RPMI7951 (cell line): ENCODE data around the gene NEDD1. TPM values are rescaled to one million over a fixed set of nuclear protein-coding genes. Genes with fewer than 3 reads are reported as not detected.

Experiments
- DNase-seq: peaks from one replicate; pipeline ENCODE4 v3.0.0-alpha.2; 2012; ENCODE audit warnings: low read depth
- total RNA-seq: library from RNA; depleted of rRNA; stranded (reverse); fragments of >200 nt; shearing (Covaris generic); gene quantifications from 2 replicates; pipeline ENCODE4 v1.2.3, GENCODE V29; 2014; rRNA removed

The NEDD1 gene, protein sequence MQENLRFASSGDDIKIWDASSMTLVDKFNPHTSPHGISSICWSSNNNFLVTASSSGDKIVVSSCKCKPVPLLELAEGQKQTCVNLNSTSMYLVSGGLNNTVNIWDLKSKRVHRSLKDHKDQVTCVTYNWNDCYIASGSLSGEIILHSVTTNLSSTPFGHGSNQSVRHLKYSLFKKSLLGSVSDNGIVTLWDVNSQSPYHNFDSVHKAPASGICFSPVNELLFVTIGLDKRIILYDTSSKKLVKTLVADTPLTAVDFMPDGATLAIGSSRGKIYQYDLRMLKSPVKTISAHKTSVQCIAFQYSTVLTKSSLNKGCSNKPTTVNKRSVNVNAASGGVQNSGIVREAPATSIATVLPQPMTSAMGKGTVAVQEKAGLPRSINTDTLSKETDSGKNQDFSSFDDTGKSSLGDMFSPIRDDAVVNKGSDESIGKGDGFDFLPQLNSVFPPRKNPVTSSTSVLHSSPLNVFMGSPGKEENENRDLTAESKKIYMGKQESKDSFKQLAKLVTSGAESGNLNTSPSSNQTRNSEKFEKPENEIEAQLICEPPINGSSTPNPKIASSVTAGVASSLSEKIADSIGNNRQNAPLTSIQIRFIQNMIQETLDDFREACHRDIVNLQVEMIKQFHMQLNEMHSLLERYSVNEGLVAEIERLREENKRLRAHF
- 47.1 and 50.2 TPM in 2 replicates for total RNA-seq

DNA sequence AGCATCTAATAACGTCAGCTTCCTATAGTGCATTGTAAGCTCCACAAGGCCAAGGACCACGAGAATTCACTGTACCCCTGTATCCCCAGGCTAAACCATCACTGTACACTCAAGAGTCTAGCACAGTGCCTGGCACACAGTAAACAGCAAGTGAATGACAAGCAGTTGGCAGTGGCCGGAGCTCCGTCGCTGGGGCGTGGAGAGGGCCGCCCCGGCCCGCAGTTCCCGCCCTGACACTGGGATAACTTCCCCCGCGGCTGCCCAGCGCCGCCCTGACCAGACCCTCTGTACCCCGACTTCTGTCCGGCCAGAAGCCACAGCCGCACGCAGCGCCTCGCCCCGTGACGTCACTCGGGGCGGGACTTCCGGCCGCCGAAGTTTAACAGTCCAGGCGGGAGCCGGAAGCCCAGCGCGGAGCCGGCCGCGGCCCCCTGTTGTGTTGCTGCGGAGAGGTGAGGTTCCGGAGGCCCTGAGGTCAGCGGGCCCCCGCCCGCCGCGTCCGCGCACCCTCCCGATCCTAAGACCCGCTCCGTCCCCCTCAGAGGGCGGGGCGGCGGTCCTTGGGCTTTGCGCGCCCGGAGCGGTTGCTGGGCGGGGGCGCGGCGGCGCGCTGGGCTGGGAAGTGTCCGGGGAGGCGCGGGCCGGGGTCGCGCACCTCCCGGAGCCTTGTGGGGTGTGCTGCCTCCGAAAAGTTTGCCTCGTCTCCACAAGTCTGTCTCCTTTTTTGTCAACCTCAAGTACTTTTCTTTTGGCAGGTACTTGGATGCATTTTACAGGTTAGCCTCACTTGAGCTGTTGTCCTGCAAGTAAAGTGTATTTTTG is at the start of gene NEDD1:
Gene NEDD1, plus strand, starts transcription at position 409 of the 822 bp plus-strand sequence. CDS start 2,503 bp downstream, outside the sequence.
- DNase-seq = peak; percentile 78

DNA sequence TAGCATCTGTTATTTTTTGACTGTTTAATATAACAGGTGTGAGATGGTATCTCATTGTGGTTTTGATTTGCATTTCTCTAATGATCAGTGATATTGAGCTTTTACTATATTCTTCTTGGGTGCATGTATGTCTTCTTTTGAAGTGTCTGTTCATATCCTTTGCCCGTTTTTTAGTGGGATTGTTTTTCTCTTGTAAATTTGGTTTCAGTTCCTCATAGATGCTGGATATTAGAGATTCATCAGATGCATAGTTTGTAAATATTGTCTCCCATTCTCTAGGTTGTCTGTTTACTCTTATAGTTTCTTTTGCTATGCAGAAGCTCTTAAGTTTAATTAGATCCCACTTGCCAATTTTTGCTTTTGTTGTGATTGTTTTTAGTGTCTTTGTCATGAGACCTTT is 48.9 kb upstream of the NEDD1 start:
- DNase-seq = no peak

DNA sequence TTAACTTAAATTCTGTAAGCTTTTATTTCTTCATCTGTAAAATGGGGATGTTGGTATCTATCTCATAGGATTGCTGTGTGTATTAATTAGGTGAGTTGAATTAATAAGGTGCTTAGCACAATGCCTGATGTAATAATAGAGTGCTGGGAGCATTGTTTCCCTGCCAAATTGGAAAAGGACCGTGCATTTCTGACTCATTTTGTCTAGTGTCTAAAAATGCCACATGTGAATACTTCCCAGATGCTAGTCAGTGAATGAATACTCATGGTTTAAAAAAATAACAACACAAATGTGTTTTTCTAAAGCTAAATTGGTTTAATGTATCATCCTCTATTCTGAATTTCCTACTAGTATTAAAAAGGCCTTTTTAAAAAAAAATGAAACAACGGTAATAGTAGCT is 45.4 kb upstream of the NEDD1 start:
- peak; percentile 15 for DNase-seq

DNA sequence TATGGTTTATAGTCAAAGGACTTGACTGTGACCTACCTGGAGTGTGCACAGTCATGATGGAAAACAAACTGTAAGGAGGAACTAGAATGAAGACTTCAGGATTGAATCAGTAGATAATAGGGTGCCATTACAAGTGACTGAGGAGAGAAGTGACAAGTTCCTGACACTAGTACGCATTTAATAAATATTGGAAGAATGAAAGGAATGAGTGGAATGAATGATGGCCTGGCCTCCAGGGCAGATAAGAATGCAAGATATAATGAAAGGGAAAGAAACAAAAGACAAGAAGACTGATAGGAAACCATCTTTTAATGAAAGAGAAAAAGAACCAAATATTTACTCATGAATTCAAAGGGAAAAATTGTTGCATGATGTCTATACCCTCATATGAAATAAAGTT is 44.7 kb upstream of the NEDD1 start:
- no peak for DNase-seq

DNA sequence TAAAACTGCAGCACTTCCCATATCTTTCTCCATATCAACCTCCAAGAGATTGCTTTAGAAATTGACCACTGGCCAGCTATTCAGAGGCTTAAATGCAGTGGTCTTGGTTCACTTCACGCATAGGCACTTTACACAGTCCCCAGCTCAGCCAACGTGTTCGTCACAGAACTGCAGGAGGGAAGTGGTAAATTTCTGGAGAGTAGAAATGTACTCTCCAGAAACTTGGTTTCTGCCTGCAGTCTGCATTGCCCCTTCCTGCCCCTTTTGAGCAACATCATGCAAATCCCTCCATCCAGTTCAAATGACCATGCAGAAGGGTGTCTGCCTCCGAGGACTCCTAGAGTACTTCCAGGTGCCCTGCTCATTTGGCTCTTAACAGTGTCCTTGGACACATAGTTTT is 42.7 kb upstream of the NEDD1 start:
- no peak for DNase-seq

DNA sequence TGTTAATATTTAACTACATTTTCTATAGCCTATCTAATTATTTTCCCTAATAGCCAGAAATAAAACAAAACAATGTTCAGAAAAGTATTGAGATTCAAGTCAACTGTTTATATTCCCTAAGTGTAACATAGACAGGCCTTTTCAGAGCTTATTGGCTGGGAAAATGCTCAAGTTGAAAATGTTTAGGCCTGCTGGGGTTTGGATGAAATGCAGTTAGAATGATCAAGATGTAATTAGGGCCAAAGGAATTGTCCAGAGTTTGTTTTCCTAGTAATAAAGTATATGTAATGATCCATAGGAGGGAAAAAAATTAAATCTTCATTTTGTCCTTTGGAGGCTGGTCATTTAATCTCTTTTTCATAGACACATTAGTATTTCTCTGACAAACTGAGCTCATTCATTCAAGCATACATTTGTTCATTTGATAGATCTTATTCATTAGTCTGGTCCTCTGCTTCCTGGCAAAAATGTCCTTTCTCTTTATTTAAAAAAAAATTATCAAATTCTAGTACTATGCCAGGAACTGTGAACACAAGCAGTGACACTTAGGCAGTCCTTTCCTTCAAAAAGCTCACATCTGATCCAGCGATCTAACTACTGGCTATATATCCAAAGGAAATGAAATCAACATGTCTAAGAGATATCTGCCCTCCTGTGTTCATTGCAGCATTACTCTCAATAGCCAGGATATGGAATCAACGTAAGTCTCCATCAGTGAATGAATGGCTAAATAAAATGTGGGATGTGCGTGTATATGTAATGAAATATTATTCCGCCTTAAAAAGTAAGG is 40.1 kb upstream of the NEDD1 start:
- DNase-seq = no peak

DNA sequence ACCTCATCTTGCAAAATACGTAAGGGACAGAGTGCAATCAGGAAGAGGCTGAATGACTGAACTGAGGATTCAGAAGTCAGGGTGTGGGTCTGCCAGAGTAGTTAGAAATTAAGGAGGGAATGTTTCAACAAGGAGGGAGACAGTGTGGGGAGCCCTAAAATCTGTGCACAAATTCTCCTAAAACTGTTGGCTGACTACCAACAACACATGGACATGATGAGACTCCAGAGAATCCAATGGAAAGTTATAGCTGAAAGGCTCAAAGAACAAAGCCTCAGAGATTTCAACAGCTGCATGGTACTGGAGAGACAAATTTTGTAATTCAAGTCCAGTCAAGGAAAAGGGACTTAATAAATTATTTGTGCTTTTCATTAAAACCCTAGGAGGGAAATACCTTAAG is 36.1 kb upstream of the NEDD1 start:
- DNase-seq = no peak

DNA sequence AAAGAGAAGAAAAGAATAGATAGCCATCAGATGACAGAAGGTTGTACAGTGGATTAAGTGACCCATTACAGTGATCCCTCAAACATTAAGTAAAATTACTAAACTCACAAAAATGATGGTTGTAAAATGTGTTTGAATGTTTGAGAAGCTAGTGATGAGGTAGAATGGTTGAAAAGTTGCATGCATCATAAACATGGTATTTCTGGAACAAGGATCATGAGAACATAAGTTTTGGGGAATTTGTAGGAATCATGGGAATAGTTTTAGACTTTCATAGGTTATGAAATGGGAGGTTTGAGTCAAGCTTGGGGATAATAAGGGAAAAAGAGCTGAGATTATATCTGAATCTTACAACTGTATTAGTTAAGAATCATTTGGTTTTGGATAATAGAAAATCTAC is 34.1 kb upstream of the NEDD1 start:
- DNase-seq = no peak

DNA sequence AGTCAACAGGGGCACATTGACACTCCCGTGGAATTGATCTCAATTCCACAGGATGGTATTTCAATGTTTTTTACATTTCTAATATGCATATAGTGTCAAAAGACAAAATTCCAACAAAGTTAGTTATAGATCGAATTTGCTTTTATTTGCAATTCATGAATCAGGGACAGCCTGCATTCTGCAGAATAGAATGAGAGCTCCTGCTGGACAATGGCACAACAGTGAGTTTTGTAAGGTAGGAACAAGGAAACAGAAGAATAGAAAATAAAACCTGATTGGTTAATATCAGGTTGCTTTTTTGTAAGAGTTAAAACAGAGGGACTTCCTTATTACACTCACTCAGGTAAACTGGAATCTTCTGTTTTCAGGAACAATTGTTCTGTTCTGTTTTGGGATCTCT is 32.8 kb upstream of the NEDD1 start:
- no peak for DNase-seq

DNA sequence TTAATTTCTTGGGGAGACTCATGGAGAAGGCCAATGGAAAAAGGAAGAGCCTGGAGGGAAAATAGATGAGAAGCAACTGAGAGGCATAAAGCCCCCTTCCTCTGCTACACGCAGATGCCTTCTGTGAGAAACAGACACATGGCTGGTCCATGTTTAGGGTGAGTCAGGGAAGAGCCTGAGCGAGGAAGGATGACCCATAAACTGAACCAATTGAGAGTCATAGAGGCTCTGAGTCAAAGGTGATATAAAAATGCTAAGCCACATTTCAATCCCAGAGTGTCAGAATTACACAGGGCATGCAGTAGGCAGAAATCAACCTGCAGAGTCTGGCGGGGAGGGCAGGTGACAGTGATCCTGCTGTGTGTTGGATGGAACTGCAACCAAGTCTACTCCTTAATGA is 30.1 kb upstream of the NEDD1 start:
- no peak for DNase-seq

DNA sequence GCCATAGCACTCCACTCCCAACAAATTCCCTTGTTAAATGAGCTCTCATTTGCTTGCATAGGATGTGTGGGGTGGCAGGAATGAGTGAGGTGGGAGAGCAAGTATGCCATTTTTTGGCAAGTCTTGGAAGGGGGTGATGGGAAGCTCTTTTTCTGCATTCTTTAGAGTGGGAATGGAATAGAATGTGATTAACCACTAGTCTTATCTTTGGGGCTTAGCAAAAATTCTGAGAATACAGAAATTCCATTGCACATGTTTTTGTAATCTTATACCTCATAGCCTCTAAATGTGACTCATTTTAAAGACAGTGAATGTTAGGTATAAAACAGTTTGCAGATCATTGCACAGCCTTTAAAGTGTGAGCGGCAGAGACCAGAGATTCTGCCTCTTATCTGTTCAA is 28.4 kb upstream of the NEDD1 start:
- no peak for DNase-seq

DNA sequence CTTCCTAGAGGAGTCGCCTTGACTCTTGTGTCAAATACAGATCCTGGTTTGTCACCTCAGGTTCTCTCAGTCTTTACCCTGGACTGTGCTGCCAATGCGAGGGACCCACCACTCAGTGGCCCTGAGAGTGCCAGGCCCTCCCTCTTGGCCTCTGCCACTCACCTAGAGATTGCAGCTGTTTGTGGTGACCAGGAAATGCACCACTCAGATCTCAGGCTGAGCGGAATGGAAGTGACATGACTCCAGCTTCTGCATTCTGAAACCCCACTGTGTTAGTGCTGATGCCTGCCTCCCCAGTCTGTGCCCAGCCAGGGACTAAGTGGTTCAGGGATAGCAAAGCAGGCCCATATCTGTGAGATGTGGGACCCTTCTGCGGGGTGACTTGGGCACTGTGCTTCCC is 27.8 kb upstream of the NEDD1 start:
- no peak for DNase-seq

DNA sequence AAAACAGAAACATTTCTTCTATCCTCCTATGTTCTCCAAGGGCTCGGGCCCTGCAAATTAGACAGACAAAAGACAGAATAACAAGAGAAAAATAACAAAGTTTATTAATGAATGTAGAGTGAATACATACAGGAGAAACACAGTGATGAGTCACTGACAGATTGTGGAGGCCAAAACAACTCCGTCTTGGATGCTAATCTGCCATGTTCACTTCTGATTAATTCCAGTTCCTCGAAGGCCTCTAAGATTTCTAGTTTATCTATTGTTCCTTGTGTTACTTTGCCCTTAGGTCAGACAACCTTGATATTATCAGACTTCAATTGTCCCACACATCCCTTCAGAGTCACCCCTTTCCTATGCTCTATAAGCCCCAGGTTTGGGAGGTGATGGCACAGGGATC is 26.8 kb upstream of the NEDD1 start:
- DNase-seq = no peak

DNA sequence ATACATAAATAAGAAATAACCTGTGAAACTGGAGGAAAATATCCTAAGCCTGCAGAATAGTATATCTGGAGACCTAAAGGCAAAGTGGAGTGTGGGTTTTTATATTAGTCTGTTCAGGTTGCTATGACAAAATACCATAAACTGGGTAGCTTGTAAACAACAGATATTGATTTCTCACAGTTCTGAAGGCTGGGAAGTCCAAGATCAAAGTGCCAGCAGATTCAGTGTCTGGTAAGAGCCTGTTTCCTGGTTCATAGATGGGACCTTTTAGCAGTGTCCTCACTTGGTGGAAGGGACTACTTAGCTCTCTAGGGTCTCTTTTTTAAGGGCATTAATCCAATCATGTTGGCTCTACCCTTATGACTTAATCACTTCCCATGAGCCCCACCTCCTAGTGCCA is 25.4 kb upstream of the NEDD1 start:
- DNase-seq = no peak

DNA sequence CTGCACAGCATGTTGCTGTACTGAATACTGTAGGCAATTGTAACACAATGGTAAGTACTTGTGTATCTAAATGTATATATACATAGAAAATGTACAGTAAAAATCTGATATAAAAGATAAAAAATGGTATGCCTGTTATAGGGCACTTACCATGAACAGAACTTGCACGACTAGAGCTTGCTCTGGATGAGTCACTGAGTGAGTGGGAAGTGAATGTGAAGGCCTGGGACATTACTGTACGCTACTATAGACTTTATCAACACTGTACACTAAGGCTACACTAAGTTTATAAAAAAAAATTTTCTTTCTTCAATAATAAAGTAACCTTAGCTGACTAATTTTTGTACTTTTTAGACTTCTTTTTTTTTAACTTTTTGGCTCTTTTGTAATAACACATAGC is 24.2 kb upstream of the NEDD1 start:
- DNase-seq = no peak

DNA sequence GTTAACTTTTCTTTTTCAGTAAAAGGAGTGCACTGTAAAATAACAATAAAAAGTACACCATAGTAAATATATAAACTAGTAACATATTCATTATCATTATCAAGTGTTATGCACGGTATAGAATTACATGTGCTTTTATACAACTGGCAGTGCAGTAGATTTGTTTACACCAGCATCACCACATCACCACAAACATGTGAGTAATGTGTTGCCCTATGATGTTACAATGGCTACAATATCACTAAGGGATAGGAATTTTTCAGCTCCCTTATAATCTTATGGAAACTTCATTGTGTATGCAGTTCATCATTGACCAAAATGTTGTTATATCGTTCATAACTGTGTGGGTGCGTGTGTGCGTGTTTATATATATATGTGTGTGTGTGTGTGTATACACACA is 23.5 kb upstream of the NEDD1 start:
- no peak for DNase-seq

DNA sequence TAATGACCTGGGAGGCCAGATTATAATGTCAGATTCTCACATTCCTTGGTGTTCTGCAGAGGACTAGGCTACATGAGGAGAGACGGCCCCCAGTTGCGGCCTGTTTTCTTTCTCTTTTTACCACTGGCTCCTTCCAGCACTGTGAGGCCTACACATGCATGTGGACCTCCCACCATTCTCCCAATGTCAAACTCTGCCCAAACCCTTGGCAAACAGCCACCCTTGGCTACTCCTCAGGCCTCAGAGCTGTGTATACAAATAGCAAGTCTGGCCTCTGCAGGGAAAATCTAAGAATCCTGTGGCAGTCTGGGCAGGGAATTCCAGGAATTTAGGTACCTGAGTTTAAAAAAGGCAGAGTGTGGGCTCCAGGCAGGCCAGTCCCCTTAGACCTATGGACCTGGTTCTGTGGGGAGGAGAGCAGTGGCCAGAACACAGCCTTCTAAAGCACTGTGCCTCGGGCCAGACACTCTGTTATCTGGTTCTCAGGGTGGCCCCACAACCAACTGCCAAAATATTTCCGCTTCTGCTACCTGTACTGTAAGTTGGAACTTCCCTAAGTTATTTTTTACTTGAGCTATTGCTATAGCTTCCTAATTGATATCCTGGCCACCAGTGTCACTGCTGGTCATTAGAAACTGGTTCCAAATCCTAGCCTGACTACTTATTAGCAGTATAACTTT is 19.9 kb upstream of the NEDD1 start:
- no peak for DNase-seq

DNA sequence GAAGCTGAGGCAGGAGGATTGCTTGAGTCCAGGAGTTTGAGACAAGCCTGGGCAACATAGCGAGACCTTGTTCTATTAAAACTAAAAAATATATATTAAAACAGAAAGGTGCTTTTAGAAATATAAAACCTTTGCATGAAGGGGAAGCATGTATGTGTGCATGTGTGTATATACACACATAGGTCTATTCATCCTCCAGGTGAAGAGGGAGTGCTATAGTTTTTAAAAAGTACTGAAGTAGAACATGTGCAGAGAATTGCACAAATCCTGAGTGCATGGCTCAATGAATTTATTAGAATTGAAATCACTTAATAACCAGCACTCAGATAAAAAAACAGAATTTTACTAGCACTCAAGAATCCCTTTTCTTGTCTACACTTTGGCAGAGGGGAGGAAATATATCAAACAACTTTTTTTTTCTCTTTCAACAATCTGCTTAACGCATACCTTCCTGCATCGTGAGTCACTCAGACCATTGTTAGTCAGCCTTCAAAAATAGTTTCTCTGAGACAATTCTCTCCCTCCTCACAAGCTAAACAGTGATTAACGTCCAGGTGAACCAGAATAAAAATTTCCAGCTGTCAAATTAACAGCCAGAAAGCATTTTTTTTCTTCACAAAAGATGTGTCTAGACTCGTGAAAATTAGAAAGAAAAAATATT is 17.7 kb upstream of the NEDD1 start:
- DNase-seq = peak; percentile 49

DNA sequence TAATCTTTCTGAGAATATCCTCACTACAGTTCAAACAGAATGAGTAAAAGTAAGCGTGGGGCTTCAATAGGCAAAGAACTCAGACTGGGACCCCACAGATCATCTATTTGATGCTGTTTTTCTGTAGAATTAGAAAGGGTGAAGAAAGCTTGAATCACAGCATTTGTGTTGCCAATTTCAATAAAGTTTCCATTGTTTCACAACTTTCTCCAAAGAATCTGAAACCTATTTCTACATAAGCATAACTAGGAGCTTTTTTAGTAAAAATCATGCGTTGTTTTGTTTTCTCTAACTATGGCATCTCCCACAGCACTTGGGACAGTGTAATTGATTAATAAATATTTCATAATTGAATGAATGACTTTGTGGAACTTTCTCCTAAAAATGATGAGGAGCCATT is 16.7 kb upstream of the NEDD1 start:
- DNase-seq = no peak

DNA sequence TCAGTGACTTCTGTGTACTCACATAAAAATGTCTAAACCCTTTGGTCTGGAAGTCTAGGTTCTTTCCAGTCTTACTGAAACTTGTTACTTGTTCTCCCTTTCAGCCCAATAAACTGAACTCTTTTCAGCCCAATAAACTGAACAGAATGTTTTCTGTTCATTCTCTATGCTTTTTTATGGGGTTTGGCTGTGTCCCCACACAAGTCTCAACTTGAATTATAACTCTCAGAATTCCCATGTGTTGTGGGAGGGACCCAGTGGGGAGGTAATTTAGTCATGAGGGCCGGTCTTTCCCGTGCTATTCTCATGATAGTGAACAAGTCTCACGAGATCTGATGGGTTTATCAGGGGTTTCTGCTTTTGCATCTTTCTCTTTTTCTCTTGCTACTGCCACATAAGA is 15.0 kb upstream of the NEDD1 start:
- DNase-seq = no peak

DNA sequence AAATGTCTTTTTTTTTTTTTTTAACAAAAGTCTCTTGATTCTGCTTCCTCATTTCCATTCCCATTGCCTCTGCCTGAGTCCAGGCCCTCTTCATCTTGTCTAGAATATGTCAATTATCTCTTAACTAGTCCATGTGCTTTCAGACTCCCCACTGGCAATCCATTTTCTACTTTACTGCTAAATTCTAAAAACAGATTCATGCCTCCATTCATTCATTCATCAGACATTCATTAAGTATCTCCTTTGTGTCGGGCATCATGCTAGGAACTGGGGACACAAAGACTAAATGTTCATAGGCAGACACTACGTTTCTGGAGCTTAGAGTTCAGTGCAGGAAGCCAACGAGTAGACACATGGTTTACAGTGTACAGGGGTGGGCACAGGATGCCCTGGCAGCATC is 9.6 kb upstream of the NEDD1 start:
- DNase-seq = no peak
